ENCODE results near the gene TMCC2.
"Not testable (repeated sequence)": the region's sequence is repeated elsewhere in the genome, so short reads cannot be mapped to it uniquely, and the experiment has no call there.

Gene TMCC2

DNA sequence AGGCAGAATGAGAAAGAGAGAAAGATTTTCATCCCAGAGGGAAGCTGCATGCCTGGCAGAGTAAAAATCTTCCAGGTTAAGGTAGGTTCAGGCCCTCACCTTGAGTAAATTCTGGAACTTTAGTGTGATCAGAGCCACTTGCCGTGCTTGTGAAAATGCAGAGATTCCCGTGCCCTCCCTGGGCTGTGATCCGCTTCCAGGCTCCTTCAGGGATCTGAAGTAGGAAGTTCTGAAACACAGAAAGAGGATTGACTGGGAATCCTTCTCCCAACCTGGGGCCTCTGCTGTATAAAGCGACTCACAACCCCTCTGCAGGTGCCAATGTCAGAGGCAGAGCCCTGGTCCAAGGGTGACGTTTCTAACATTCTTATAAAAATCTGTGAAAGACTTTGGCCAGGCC, 67.2 kb downstream of the TMCC2 start:
- DNase-seq (ENCODE audit: low spot score): no peak
- TF ChIP-seq, protein P1, sequence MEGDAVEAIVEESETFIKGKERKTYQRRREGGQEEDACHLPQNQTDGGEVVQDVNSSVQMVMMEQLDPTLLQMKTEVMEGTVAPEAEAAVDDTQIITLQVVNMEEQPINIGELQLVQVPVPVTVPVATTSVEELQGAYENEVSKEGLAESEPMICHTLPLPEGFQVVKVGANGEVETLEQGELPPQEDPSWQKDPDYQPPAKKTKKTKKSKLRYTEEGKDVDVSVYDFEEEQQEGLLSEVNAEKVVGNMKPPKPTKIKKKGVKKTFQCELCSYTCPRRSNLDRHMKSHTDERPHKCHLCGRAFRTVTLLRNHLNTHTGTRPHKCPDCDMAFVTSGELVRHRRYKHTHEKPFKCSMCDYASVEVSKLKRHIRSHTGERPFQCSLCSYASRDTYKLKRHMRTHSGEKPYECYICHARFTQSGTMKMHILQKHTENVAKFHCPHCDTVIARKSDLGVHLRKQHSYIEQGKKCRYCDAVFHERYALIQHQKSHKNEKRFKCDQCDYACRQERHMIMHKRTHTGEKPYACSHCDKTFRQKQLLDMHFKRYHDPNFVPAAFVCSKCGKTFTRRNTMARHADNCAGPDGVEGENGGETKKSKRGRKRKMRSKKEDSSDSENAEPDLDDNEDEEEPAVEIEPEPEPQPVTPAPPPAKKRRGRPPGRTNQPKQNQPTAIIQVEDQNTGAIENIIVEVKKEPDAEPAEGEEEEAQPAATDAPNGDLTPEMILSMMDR (IDR thresholded peaks at IDR 0.05): no peak
- Histone ChIP-seq H3K4me3 (no peak overlapping the region), H3K27ac (peak overlapping the region in 1 of 2 donors; percentile 65)

GRCh38 chr1:205296154-205296553, 68.4 kb downstream of the TMCC2 start:
- DNase-seq (ENCODE audit: low spot score): no peak
- no peak overlapping the region for H3K27ac ChIP-seq
- TF ChIP-seq, protein P1 (IDR thresholded peaks at IDR 0.05): no peak

GRCh38 chr1:205297546-205298177, 69.9 kb downstream of the TMCC2 start:
- H3K4me3 ChIP-seq; DNase-seq (ENCODE audit: low spot score): not testable (repeated sequence)
- peak overlapping the region in 1 of 2 donors; percentile 25 for H3K27ac ChIP-seq

More at GRCh38 chr1:205296154-205296553, 68.4 kb downstream of the TMCC2 start:
- H3K4me3 ChIP-seq: no peak overlapping the region

- peak overlapping the region in 1 of 2 donors; percentile 25 for H3K27ac ChIP-seq
- DNase-seq (ENCODE audit: low spot score): no peak
- no peak overlapping the region for H3K4me3 ChIP-seq
- TF ChIP-seq, protein P1 (IDR thresholded peaks at IDR 0.05): no peak
Observed at GRCh38 chr1:205298191-205298994, 70.6 kb downstream of the TMCC2 start.

GRCh38 chr1:205300149-205300548, 72.4 kb downstream of the TMCC2 start:
- Histone ChIP-seq H3K4me3 (no peak overlapping the region), H3K27ac (no peak overlapping the region)
- TF ChIP-seq, protein P1 (IDR thresholded peaks at IDR 0.05): no peak
- DNase-seq (ENCODE audit: low spot score): no peak

DNA sequence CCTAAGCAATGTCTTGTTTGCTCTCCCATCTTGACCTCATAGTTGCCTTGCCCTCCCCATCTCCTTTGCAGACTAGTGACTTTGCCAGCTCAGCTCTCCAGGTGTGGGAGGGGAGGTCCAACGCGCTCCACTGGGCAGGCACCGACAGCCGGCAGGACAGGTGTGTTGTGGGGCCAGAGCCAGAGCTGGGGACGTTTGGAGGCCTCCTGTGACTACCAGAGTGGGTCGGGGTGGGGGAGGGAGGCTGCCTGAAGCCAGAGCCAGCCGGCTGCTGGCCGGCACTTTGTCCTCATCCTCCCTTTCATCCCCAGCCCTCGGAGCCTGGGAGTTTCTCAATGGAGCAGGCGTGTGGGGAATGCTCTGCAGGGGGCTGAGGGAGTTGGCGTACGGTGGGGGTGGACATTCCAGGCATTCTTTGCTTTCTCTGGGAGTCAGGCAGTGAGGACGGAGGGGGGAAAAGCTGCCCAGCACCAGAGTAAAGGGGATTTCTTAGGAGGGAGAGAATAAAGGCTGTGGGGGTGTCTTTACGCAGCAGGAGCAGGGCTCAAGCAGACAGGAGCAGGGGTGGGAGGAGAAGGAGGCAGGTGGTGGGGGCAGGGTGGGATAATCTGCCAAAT, 73.6 kb downstream of the TMCC2 start:
- no peak overlapping the region for H3K4me3 ChIP-seq
- DNase-seq (ENCODE audit: low spot score): no peak
- TF ChIP-seq, protein P1 (IDR thresholded peaks at IDR 0.05): no peak
- H3K27ac ChIP-seq: peak overlapping the region in 1 of 2 donors; percentile 41

- peak overlapping the region in 1 of 2 donors; percentile 41 for H3K27ac ChIP-seq
- TF ChIP-seq, protein P1 (IDR thresholded peaks at IDR 0.05): no peak
- no peak for DNase-seq (ENCODE audit: low spot score)
- H3K4me3 ChIP-seq: no peak overlapping the region
Observed at GRCh38 chr1:205301842-205302588, 74.3 kb downstream of the TMCC2 start.
